H1 (cell line): ENCODE measurements around the gene FRAT2. TPM values are rescaled to one million over a fixed set of nuclear protein-coding genes. Genes with fewer than 3 reads are reported as not detected.
A peak's percentile ranks its signal among the peaks of the same experiment; 100 is the strongest.

Experiments
- CBX8 ChIP-seq: fragments of 300-800, 300-1000 bp; sonication (generic); IDR thresholded peaks from 2 replicates; pipeline ENCODE4 v1.7.1; 2016; ENCODE audit warnings: low read depth, low read length, borderline replicate concordance
- FOSL1 ChIP-seq: IDR thresholded peaks from 2 replicates; pipeline ENCODE4 v1.6.1; 2011; ENCODE audit warnings: mild to moderate bottlenecking, low read depth, low read length, moderate library complexity; ENCODE audit not compliant: insufficient read depth
- MAFK ChIP-seq: IDR thresholded peaks from 2 replicates; pipeline ENCODE4 v1.6.1; 2012; ENCODE audit warnings: low read depth, mild to moderate bottlenecking, improper control_type of control experiment, low read length
- RBBP5 ChIP-seq: IDR thresholded peaks from 2 replicates; pipeline ENCODE4 v1.7.1; 2012; ENCODE audit warnings: low read depth, mild to moderate bottlenecking, inconsistent platforms, low read length, moderate library complexity, borderline replicate concordance
- RFX5 ChIP-seq: IDR thresholded peaks from 2 replicates; pipeline ENCODE4 v1.6.1; 2011; ENCODE audit warnings: low read depth, low read length, improper control_type of control experiment, borderline replicate concordance
- RNF2 ChIP-seq: fragments of 200-900, 300-1000 bp; sonication (generic); IDR thresholded peaks from 2 replicates; pipeline ENCODE4 v1.7.1; 2016; ENCODE audit warnings: borderline replicate concordance, low read depth, mild to moderate bottlenecking, antibody characterized with exemption, low read length; ENCODE audit not compliant: poor library complexity, severe bottlenecking; ENCODE audit errors: missing control alignments
- SIRT6 ChIP-seq: IDR thresholded peaks from one replicate; pipeline ENCODE4 v1.7.1; 2012; ENCODE audit warnings: low read length, inconsistent platforms
- SP1 ChIP-seq: IDR thresholded peaks from 2 replicates; pipeline ENCODE4 v1.6.1; 2011; ENCODE audit warnings: low read depth, low read length
- polyA plus RNA-seq, 7 experiments: library from polyadenylated mRNA; depleted of rRNA in 3 of 7; stranded (reverse) in 5 of 7; unstranded in 2 of 7; fragments of >200 nt in 5 of 7; fragments of 200-250 nt in 2 of 7; gene quantifications; 1 replicate in 5 of 7; 2 replicates in 1 of 7; 4 replicates in 1 of 7; pipeline versions ENCODE4 v1.2.1 to v1.2.3, GENCODE V29; 2011 to 2013; ENCODE audit warnings: missing spikeins in 2 of 7, mixed read lengths in 2 of 7
- total RNA-seq: library from RNA; stranded (reverse); fragmentation: NEBNext Ultra II Directional; extraction: Animal tissue kit (Norgen Biotek cat#: 25700); gene quantifications from 2 replicates; pipeline ENCODE4 v1.2.1, GENCODE V29; 2021

The FRAT2 gene
- total and polyA plus RNA-seq, 2 of the 8 experiments (the other 6 are each of a cell fraction or from before 2014, with no cell fraction given), result 47.4 to 83.0 TPM

DNA sequence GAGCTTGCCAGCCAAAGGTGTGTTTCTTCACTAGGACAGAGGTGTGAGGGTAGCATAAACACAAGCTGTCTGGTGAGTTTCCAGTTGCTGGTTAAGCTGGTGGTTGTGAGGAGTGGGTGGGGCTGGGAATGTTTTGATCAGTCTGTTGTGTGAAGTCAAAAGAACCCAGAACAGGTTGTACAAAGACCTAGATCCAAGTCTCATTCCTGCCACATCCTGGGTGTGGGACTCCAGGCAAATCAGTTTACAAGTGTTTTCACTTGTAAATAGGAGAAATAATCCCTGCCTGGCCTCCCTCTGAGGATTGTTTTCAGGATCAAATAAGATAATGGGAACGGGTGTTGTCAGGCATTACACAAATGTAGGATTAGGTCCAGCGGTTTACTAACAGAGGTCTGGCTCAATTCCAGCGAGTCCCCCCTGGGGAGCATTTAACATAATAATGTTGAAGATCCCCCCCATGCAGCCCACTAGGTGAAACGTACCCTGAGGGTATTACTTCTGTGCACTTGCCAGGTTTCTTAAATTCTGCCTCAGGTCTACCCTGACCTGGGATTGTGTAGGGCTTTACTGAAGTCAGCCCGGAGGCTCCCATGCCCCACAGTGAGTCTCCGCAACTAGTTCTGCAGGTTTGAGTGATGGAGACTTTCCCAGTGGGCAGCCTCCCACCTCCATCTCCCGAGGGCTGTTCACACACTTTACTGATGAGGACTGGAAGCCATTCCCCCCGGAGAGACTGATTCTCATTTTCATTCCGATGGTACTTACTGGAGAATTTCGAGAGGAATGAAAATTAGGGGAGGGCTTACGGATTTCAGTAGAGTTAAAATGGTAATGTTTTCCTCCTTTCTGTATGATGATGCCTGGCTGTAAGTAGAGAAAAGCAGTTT, 2.7 kb upstream of the FRAT2 start (continued):
- TF ChIP-seq RBBP5 (no peak), SIRT6 (no peak), RNF2 (no peak), RFX5 (no peak), CBX8 (no peak), SP1 (0 out of 2 replicates have a peak, but pooled peaks have one; percentile 22), FOSL1 (no peak), MAFK (no peak)
- TF ChIP-seq, all 59 proteins: peak for 16
